ENCODE data around the gene HSPG2. TPM values are rescaled to one million over a fixed set of nuclear protein-coding genes. Genes with fewer than 3 reads are reported as not detected.

HSPG2 gene
- total RNA-seq, 4 donors from 2014 or later, result 311 to 1,021 (median 351) TPM

DNA sequence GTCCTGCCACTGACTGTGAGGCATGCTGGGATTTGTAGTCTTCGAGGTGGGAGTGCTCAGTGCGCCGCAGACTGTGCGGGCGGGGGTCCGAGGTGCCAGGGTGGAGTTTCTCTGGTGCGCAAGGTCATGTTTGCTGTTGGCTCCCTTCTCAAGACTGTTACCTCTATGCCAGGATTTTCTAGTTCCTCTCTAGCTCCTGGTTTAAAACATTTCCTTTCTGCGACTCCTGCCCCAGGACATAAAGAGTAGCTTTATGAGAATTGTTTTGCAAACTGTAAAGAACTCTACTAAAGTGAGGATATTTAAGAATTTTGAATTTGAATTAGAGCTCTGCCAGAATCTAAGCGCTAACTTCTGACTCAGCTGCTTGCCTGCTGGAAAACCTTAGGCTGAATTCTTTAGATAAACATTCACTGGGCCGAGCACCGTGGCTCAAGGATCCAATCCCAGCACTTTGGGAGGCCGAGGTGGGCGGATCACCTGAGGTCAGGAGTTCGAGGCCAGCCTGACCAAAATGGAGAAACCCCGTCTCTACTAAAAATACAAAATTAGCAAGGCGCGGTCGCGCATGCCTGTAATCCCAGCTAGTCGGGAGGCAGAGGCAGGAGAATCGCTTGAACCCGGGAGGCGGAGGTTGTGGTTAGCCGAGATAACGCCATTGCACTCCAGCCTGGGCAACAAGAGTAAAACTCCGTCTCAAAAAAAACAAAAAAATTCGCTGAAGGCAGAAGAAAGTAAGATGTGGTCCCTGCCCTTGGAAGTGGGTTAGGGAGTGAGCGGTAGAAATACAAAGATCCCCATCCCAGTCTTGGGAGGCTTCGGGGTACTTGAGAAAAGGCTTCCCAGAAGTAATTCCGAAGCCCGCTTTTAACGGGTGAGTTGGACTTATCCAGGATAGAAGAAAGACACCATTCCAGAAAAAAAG is 153.2 kb downstream of the HSPG2 start:
- TF ChIP-seq POLR2A (IDR thresholded peaks at IDR 0.05) (no peak), EP300 (IDR thresholded peaks at IDR 0.05) (no peak), POLR2AphosphoS5 (IDR thresholded peaks at IDR 0.05) (no peak)
- TF ChIP-seq, protein P1, sequence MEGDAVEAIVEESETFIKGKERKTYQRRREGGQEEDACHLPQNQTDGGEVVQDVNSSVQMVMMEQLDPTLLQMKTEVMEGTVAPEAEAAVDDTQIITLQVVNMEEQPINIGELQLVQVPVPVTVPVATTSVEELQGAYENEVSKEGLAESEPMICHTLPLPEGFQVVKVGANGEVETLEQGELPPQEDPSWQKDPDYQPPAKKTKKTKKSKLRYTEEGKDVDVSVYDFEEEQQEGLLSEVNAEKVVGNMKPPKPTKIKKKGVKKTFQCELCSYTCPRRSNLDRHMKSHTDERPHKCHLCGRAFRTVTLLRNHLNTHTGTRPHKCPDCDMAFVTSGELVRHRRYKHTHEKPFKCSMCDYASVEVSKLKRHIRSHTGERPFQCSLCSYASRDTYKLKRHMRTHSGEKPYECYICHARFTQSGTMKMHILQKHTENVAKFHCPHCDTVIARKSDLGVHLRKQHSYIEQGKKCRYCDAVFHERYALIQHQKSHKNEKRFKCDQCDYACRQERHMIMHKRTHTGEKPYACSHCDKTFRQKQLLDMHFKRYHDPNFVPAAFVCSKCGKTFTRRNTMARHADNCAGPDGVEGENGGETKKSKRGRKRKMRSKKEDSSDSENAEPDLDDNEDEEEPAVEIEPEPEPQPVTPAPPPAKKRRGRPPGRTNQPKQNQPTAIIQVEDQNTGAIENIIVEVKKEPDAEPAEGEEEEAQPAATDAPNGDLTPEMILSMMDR (IDR thresholded peaks at IDR 0.05), result no peak
- no peaks in the 10 kb centered on the region for H3K9me3 ChIP-seq
- H3K27ac ChIP-seq, result peak overlapping the region; percentile 95 to 100 (median 97)
- H3K4me1 ChIP-seq, result peaks cover 0 to 39% (median 5%) of the 10 kb centered on the region in 3 donors
- ATAC-seq, result peak; percentile 5
- H3K27me3 ChIP-seq, result no peaks in the 10 kb centered on the region
- H3K4me3 ChIP-seq, result peak overlapping the region; percentile 81 to 100
- 52 to 63% methylated on average over 20 to 25 of the region's 32 CpGs for WGBS, 2 donors (ENCODE audit: low coverage in 1 of 2)
- H3K36me3 ChIP-seq, result no peaks in the 10 kb centered on the region

DNA sequence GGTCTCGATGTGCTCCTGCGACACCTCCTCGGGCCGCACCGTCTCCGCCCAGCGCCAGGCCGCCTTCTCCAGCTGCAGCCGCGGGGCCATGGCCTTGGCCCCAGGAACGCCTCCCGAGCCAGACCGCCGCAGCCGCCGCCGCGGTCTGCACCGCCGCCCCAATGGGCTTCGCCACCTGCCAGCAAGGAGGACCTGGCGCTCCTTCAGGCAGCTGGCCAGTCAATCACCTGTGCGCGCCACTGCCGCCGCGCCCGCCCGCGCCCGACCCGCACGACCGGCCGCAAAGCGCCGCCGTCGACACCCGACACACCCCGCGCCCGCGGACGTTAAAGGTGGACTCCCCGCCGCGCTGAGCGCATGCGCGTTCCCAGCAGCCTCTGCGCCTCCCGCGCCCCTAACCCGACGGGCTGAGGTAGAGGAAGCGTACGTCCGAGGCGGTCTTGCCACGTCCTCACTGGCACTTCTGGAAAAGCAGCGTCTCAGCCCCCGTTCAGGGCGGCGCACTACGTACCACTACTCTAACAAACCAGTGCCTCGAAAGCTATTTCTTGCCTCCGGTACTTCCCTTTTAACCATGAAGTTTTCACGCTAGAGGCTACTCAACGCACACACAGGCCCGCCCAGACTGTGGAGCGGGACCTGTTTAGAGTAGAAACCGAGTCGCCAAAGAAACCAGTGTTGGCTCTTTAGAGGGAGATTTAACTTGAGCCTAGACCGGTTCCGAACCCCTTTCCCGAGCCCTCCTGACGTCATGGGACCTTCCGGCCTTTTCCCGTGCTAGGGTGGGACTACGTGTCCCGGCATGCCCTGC is 154.0 kb downstream of the HSPG2 start, which contains the start of gene USP48:
Gene USP48 (minus strand): TSS at position 282 of the 811 bp plus-strand sequence. CDS start 192 bp downstream, at position 90.
- TF ChIP-seq POLR2A (IDR thresholded peaks at IDR 0.05) (peak; percentile 94 to 97), POLR2AphosphoS5 (IDR thresholded peaks at IDR 0.05) (peak; percentile 99), EP300 (IDR thresholded peaks at IDR 0.05) (no peak)
- TF ChIP-seq, protein P1 (IDR thresholded peaks at IDR 0.05), result peak in 2 of 4 experiments; percentile 3 to 16
- Histone ChIP-seq H3K36me3 (no peaks in the 10 kb centered on the region), H3K4me3 (peak within 1 kb of the TSS; percentile 81 to 100), H3K27me3 (no peaks in the 10 kb centered on the region), H3K4me1 (peaks cover 0 to 39% (median 5%) of the 10 kb centered on the region in 3 donors), H3K27ac (peak within 1 kb of the TSS; percentile 95 to 100 (median 97)), H3K9me3 (no peaks in the 10 kb centered on the region)
- ATAC-seq, result peak; percentile 97
- 0% methylated on average over 8 of the region's 82 CpGs; no CpG with 5 or more reads in 1 of the 2 donors for WGBS, 2 donors (ENCODE audit: low coverage in 1 of 2)

DNA sequence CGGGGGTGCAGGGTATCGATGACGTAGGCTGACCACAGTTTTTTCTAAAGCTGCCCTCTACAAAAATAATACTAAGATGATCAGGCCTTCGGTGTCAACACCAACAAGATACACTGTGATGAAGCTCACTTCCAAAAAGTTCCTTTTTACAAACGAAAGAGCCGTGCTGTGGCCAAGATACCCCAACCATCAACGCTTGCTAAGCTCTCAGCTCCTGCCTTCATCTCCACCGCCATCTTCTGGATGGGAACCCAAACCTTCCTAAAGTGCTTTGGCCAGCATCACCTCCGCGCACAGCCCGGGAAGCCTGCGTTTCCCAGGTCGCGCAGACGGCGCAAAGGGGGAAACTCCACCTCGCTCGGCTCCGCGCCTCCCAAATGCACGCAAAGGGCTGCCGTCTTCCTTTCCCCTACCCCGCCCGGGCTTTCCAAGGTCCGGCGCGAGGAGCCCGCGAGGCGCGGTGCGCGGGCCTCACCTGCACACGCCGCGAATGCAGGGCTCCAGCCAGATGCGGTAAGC is 154.7 kb downstream of the HSPG2 start:
- H3K27me3 ChIP-seq, result no peaks in the 10 kb centered on the region
- ATAC-seq, result peak; percentile 0

DNA sequence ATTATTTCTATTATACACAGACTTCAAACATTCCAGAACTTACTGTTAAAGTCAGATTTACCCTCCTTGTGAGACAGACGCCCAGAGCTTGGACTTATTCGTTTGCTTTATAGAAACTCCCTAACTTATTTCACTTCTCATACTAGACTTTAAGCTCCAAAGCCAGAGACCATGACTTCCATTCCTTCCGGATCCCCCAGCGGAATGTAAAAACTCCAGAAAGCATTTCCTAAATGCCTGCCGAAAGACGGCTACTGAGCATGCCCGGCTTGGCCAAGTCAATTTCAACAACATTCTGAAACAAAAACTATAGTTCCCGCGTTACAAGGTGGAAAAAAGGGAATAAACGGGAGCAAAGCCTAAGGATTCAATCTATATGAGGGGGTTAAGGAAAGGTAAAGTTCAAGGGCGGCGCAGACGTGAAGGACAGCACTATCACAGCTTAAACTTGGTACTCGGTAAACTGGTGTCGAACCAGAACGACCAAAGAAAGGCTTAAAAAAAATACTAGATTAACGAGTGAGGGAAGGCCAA is 155.2 kb downstream of the HSPG2 start:
- H3K9me3 ChIP-seq, result no peaks in the 10 kb centered on the region
- peaks cover 0 to 39% (median 5%) of the 10 kb centered on the region in 3 donors for H3K4me1 ChIP-seq
- peak overlapping the region; percentile 95 to 100 (median 97) for H3K27ac ChIP-seq
- TF ChIP-seq EP300 (IDR thresholded peaks at IDR 0.05) (no peak), POLR2A (IDR thresholded peaks at IDR 0.05) (no peak), POLR2AphosphoS5 (IDR thresholded peaks at IDR 0.05) (no peak)
- TF ChIP-seq, protein P1 (IDR thresholded peaks at IDR 0.05), result no peak
- ATAC-seq, result no peak
- no peaks in the 10 kb centered on the region for H3K27me3 ChIP-seq
- peak overlapping the region; percentile 81 to 100 for H3K4me3 ChIP-seq
- no peaks in the 10 kb centered on the region for H3K36me3 ChIP-seq
- 1 to 2% methylated on average over 17 of the region's 17 CpGs for WGBS, 2 donors (ENCODE audit: low coverage in 1 of 2)

More for the DNA sequence above, 154.7 kb downstream of the HSPG2 start:
- H3K27ac ChIP-seq, result peak overlapping the region; percentile 95 to 100 (median 97)
- H3K4me3 ChIP-seq, result peak overlapping the region; percentile 81 to 100
- 0% methylated on average over 4 to 7 of the region's 37 CpGs for WGBS, 2 donors (ENCODE audit: low coverage in 1 of 2)
- TF ChIP-seq, protein P1 (IDR thresholded peaks at IDR 0.05), result peak in 2 of 4 experiments; percentile 2 to 39
- no peak for TF ChIP-seq POLR2A (IDR thresholded peaks at IDR 0.05)
- no peaks in the 10 kb centered on the region for H3K9me3 ChIP-seq
- H3K36me3 ChIP-seq, result no peaks in the 10 kb centered on the region
- peaks cover 0 to 39% (median 5%) of the 10 kb centered on the region in 3 donors for H3K4me1 ChIP-seq

All from gastroesophageal sphincter (tissue), 4 donors.